ENCODE results near the gene NFKBIB. TPM values are rescaled to one million over a fixed set of nuclear protein-coding genes. Genes with fewer than 3 reads are reported as not detected.

Gene NFKBIB
- total RNA-seq, 1 experiment from 2014 or later = 39.8 TPM

DNA sequence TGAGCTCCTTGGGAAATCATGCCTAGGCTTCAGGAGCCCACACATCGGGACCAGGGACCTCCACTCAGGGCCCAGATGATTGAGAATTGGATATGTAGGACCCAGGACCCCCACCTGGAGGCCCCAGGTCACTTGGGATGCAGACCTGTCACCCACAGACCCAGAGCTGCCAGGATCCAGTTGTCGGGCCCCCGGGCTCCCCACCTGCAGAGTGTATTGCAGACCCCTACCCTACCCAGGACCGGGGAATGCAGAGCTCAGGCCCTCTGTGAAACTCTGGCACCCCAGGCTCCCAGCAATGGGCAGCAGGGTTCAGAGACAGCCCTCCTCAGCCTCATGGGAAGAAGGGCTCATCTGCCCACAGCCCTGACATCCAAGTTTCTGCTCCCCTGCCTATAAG lies 5.9 kb downstream of the NFKBIB start:
- TF ChIP-seq, protein P1, sequence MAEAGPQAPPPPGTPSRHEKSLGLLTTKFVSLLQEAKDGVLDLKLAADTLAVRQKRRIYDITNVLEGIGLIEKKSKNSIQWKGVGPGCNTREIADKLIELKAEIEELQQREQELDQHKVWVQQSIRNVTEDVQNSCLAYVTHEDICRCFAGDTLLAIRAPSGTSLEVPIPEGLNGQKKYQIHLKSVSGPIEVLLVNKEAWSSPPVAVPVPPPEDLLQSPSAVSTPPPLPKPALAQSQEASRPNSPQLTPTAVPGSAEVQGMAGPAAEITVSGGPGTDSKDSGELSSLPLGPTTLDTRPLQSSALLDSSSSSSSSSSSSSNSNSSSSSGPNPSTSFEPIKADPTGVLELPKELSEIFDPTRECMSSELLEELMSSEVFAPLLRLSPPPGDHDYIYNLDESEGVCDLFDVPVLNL (CRISPR knock-in tag; IDR thresholded peaks at IDR 0.05; ENCODE audit: borderline replicate concordance, low read depth) = no peak
- no peak for TF ChIP-seq ZNF138 (CRISPR knock-in tag; conservative IDR thresholded peaks at IDR 0.05)
- no peak for TF ChIP-seq SMAD3 (CRISPR knock-in tag; IDR thresholded peaks at IDR 0.05; ENCODE audit: borderline replicate concordance)
- TF ChIP-seq, protein P2, sequence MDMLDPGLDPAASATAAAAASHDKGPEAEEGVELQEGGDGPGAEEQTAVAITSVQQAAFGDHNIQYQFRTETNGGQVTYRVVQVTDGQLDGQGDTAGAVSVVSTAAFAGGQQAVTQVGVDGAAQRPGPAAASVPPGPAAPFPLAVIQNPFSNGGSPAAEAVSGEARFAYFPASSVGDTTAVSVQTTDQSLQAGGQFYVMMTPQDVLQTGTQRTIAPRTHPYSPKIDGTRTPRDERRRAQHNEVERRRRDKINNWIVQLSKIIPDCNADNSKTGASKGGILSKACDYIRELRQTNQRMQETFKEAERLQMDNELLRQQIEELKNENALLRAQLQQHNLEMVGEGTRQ (CRISPR knock-in tag; IDR thresholded peaks at IDR 0.05) = no peak
- TF ChIP-seq, protein P3, sequence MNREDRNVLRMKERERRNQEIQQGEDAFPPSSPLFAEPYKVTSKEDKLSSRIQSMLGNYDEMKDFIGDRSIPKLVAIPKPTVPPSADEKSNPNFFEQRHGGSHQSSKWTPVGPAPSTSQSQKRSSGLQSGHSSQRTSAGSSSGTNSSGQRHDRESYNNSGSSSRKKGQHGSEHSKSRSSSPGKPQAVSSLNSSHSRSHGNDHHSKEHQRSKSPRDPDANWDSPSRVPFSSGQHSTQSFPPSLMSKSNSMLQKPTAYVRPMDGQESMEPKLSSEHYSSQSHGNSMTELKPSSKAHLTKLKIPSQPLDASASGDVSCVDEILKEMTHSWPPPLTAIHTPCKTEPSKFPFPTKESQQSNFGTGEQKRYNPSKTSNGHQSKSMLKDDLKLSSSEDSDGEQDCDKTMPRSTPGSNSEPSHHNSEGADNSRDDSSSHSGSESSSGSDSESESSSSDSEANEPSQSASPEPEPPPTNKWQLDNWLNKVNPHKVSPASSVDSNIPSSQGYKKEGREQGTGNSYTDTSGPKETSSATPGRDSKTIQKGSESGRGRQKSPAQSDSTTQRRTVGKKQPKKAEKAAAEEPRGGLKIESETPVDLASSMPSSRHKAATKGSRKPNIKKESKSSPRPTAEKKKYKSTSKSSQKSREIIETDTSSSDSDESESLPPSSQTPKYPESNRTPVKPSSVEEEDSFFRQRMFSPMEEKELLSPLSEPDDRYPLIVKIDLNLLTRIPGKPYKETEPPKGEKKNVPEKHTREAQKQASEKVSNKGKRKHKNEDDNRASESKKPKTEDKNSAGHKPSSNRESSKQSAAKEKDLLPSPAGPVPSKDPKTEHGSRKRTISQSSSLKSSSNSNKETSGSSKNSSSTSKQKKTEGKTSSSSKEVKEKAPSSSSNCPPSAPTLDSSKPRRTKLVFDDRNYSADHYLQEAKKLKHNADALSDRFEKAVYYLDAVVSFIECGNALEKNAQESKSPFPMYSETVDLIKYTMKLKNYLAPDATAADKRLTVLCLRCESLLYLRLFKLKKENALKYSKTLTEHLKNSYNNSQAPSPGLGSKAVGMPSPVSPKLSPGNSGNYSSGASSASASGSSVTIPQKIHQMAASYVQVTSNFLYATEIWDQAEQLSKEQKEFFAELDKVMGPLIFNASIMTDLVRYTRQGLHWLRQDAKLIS (CRISPR knock-in tag; IDR thresholded peaks at IDR 0.05; ENCODE audit: borderline replicate concordance) = no peak
- no peak for TF ChIP-seq ZNF219 (CRISPR knock-in tag; IDR thresholded peaks at IDR 0.05; ENCODE audit: borderline replicate concordance)
- peaks cover 4% of the 10 kb centered on the region; the same call in 1 of the 2 replicates for H3K9me3 Mint-ChIP-seq
- ChIA-PET CTCF (interaction anchor here (1.2 to 2.0 kb wide), 2 partner anchors 18 to 25 kb away, joined by 3 to 13 read pairs; partner anchors contain the start of genes MRPS12 and SARS2), POLR2A (no interaction called here)
- ATAC-seq = no peak
- no peak for DNase-seq (ENCODE audit: low spot score)
- H3K27ac Mint-ChIP-seq = no peak overlapping the region
- H3K36me3 Mint-ChIP-seq = peaks cover 10% of the 10 kb centered on the region
- peaks cover 7% of the 10 kb centered on the region for H3K4me1 Mint-ChIP-seq
- H3K27me3 Mint-ChIP-seq (ENCODE audit: low read depth) = no peaks in the 10 kb centered on the region; the same call in 1 of the 2 replicates
- no peak overlapping the region for H3K4me3 Mint-ChIP-seq

- no peak for ATAC-seq
- Mint-ChIP-seq H3K4me1 (peaks cover 4% of the 10 kb centered on the region; the same call in 1 of the 2 replicates), H3K27ac (no peak overlapping the region), H3K36me3 (peaks cover 10% of the 10 kb centered on the region), H3K9me3 (no peaks in the 10 kb centered on the region), H3K27me3 (ENCODE audit: low read depth) (peaks cover 4% of the 10 kb centered on the region; the same call in 1 of the 2 replicates), H3K4me3 (no peak overlapping the region)
- ChIA-PET POLR2A (no interaction called here), CTCF (no interaction called here)
- no peak for DNase-seq (ENCODE audit: low spot score)
- TF ChIP-seq AR (CRISPR knock-in tag; IDR thresholded peaks at IDR 0.05) (no peak), CREB1 (CRISPR knock-in tag; IDR thresholded peaks at IDR 0.05) (no peak), ZBTB21 (CRISPR knock-in tag; IDR thresholded peaks at IDR 0.05; ENCODE audit: borderline replicate concordance) (no peak), ZNF532 (CRISPR knock-in tag; IDR thresholded peaks at IDR 0.05; ENCODE audit: borderline replicate concordance) (no peak)
- TF ChIP-seq, protein P3 (CRISPR knock-in tag; IDR thresholded peaks at IDR 0.05; ENCODE audit: borderline replicate concordance) = no peak
- TF ChIP-seq, protein P4, sequence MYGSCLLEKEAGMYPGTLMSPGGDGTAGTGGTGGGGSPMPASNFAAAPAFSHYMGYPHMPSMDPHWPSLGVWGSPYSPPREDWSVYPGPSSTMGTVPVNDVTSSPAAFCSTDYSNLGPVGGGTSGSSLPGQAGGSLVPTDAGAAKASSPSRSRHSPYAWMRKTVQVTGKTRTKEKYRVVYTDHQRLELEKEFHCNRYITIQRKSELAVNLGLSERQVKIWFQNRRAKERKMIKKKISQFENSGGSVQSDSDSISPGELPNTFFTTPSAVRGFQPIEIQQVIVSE (CRISPR knock-in tag; IDR thresholded peaks at IDR 0.05; ENCODE audit: borderline replicate concordance) = no peak
- TF ChIP-seq, protein P1 (CRISPR knock-in tag; IDR thresholded peaks at IDR 0.05; ENCODE audit: borderline replicate concordance, low read depth) = no peak
These were observed 7.5 kb downstream of the NFKBIB start for GRCh38 chr19:38907227-38907626.

Data from WTC11 (cell line).